HG03108 (cell line): ENCODE measurements around the gene ASTN2.

Experiments
- ATAC-seq: cut with Tn5 transposase; IDR thresholded peaks from one replicate; pipeline ENCODE4 v1.9.1; 2021; ENCODE audit warnings: moderate library complexity; ENCODE audit not compliant: unreplicated experiment

Gene ASTN2

DNA sequence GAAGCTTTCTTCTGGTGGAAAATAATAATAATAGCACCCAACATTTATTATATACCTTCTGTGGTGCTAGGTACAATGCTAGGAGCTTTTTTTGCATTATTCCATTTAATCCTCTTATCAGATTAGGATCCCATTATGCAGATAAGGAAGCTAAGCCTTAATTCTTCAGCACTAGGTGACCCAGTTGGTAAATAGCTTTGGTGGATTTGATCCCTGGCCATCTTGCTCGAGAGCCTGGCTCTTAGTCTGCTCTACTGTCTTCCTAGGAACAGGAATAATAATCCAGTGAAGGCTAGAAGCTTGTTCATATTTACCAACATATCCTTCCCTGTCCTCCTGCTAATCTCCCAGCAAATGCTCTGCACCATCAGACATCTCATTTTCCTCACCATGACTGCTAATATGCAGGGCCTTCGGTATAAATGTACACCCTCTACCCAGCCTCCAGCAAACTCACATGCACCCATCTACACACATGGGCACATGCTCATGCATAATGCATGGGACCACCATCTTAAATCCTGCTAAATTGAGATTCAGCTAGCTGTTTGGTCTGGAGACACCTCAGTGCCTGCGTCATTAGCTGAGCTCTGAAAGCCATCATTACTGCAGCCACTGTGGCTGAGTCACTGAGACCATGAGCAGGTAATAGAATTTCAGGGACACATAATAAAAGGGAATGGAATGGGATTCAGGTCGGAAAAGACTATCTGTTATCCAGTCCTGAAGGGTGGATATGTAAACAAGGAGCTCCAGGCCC is 640.3 kb downstream of the ASTN2 start:
- no peak for ATAC-seq

DNA sequence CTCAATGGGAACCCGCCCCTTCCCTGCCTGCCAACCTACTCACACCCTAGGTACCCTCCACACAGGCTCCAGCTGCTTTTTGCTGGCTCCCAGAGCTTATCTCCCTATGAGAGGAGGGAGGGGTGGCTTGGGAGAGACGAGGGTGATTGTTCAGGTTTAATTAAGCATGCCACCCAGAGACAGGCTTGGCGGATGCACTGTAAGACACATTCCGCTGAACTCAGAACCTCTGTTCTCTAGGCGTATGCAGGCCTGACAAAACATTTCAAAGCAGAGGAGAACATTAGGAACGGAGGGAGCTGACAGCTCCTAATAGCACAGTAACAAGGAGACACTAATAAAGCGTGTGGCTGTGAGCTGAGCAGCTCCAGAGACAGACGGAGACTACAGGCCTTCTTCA is 647.6 kb downstream of the ASTN2 start:
- ATAC-seq = no peak

DNA sequence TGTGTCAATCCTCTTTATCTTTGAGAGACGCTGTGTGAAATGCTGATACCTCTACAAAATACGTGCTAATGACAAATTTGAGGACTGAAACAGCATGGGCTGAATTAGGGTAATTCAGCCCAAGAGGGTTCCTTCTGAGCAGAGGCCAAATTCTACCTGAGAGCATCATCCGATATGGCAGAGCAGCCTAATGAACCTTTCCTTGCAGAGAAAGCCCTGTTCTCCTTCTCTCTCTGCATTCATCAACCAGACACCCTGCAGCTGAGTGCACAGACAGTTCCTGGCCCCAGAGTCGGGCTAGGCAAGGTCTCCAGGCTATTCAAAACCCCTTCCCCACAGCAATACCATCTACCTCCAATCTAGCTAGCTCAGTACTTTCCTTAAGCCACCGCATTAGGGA is 649.8 kb downstream of the ASTN2 start:
- ATAC-seq = no peak

GRCh38 chr9:116763770-116764169 is 651.1 kb downstream of the ASTN2 start:
- ATAC-seq = no peak

DNA sequence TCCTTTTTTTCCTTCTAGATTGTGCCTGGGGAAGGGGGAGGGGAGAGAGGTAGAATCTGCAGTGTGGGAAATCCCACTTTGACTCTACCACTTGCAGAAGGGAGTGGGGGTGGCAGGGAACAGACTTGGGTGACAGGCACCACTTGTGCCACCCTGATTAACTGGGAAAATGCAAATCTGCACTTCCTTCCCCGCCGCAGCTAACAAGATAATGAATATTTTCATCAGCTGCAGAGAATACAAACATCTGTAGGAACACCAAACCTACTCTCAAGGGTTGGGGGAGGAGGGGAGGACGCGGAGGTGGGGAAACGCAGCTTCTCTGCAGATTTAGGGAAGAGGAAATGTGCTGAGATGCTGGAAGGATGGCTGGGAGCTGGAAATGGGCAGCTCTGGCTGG is 654.2 kb downstream of the ASTN2 start:
- no peak for ATAC-seq

DNA sequence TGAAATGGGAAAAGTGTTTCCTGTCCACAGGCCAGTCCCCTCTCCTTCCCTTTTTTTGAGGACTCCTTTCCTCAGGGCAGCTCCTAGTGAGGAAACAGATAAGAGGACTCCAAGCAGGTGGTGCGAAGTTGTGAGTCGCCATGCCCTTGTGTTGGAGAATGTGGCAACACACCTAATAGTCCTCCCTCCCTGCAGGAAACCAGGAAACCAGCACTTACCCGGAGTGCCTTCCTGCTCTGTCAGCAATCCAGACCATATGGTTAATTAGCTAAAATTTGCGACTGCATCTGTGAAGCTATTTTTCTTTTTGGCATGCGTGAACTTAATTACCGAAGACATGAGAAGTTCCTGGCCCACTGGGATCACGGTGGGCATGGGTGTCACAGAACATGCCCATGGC is 657.8 kb downstream of the ASTN2 start:
- no peak for ATAC-seq

- ATAC-seq = no peak
Observed at GRCh38 chr9:116753389-116753788, 661.5 kb downstream of the ASTN2 start.

DNA sequence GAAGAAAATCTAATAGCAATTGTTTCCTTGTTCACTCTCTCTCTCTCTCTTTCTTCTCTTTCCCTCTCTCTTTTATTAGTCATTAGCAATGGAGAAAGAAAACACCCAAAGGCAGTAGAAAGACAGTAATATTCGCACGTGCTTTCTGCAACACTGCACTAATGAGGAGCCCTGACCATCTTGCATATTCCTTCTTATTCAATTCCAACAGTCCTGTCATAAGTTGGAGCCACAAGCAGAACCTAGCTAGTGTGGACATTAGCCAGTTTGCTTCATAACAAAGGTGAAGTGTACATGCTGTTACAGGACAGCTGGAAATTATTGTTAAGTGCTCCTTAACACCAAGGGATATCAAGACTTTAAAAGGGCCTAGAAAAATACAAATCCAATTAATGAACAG is 664.3 kb downstream of the ASTN2 start:
- no peak for ATAC-seq

DNA sequence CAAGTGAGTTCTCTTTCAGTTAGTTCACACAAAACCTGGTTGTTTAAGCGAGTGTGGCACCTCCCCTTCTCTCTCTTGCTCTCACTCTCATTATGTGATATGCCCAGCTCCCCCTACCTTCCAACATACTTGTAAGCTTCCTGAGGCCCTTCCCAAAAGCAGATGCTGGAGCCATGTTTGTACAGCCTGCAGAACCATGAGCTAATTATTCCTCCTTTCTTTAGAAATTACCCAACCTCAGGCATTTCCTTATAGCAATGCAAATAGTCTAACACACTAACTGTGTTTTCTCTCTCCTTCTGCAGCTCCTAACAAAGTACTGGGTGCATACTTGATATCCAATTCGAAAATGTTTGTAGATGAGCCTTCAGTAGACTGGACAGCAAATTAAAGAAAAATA is 665.1 kb downstream of the ASTN2 start:
- no peak for ATAC-seq

GRCh38 chr9:116749176-116749575 is 665.7 kb downstream of the ASTN2 start:
- no peak for ATAC-seq

DNA sequence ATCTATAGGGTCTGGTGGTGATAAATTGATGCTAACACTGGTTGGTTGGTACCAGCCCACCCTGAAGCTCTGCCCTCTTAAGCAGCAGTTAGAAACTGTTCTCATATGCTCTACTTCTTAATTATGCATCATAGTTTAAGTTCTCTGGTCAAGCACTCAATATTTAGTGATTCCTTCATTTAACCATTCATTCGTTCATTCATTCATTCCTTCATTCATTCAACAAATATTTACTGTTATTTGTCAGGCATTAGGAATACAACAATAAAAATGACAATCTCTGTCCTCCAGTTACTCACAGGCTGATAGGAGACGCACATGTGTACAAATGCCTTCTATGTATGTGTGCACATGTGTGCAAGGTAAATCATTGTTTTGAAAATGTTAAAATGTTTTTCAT is 673.1 kb downstream of the ASTN2 start:
- ATAC-seq = no peak

DNA sequence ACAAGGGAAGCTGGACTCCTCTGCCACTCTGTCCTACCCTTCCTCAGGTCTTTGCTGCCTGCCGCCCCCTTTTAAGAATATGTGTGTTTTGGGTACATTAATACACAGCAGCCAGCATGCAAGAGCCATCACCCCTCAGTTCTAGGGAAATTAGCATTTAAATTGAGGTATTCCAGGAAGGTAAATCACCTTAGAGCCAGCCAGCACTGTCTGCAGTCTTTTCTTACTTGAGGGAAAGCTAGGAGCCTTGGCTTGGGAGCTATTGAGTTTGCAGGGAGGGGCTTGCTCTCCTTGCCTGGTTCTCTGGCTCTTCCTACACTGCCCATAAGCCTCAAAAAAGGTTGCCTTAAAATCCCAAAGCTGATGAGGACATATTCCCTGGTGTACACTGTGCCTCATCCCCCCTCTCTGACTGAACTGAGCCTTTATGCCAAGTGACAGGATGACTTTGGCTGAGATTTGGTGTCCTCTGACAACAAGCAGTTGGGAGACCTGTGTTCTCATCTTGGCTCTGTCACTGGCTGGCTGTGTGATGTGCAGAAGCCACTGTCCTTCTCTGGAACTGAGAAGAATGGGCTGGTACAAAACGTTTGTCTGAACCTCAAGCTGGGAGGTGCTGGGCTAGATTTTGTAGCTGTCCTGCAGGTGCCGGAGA is 673.6 kb downstream of the ASTN2 start:
- ATAC-seq = no peak

- no peak for ATAC-seq
Observed at GRCh38 chr9:116737152-116737546, 677.7 kb downstream of the ASTN2 start.

GRCh38 chr9:116736399-116737151 is 678.3 kb downstream of the ASTN2 start:
- no peak for ATAC-seq

- no peak for ATAC-seq
Observed at GRCh38 chr9:116733010-116733641, 681.7 kb downstream of the ASTN2 start.

GRCh38 chr9:116726602-116727001 is 688.3 kb downstream of the ASTN2 start:
- no peak for ATAC-seq

DNA sequence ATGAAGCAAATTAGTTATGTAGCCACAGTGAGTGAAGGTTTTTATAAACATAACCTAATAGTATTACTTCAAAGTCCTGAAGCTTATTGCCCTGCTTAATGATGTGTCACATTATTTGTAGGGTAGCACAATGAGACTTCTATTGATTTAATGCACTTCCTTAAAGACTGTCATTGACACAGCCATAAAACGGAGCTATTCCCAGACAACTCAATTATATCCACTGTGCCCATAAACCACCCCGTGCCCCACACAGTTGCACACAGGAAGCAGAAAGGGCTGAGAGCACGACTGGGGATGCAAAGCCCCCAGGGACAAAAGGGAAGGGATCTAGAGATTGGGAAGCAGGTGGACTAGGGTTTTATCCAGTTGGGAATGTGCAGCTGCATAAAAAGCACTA is 690.7 kb downstream of the ASTN2 start:
- ATAC-seq = no peak

DNA sequence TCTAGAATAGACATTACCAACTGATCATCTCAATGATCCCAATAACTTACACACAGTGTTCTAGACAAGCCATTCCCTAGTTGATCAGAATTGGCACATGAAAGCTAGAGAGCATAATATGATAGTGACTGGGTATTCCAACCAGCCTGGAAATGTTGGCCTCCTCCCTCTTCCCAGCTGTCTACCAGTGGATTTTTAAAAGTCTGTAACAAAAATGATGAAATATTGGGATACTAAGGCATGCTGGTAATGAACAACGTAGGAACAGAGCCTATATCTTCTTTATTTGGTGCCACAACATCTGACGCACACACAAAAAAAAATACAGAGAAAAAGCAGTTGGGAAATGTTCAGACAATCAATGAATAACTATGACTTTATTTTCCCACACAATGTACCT is 692.9 kb downstream of the ASTN2 start:
- no peak for ATAC-seq

- ATAC-seq = no peak
Observed at GRCh38 chr9:116721411-116721810, 693.4 kb downstream of the ASTN2 start.

GRCh38 chr9:116720111-116720510 is 694.7 kb downstream of the ASTN2 start:
- ATAC-seq = no peak

DNA sequence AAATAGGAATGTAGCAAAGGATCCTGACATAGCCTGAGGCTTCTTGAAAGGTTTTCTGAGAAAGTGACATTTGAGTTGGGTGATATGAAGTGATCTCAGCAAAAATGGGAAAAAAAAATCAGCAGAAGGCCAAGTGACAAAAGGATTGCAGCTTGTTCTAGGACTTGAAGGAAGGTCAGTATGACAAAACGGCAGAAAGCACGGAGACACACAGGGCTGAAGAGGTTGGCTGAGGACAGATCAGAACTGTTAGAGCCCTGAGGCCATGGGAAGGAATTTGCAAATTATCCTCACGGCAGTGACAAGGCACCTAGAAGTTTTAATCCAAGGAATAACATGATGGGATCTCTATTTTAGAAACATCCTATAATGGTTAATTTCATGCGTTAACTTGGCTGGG is 696.7 kb downstream of the ASTN2 start:
- no peak for ATAC-seq

GRCh38 chr9:116717150-116717549 is 697.7 kb downstream of the ASTN2 start:
- ATAC-seq = no peak
